ENCODE data around the gene NR1I2. TPM values are rescaled to one million over a fixed set of nuclear protein-coding genes. Genes with fewer than 3 reads are reported as not detected.

NR1I2 gene
- total RNA-seq, 1 experiment from 2014 or later = 0.87 TPM

DNA sequence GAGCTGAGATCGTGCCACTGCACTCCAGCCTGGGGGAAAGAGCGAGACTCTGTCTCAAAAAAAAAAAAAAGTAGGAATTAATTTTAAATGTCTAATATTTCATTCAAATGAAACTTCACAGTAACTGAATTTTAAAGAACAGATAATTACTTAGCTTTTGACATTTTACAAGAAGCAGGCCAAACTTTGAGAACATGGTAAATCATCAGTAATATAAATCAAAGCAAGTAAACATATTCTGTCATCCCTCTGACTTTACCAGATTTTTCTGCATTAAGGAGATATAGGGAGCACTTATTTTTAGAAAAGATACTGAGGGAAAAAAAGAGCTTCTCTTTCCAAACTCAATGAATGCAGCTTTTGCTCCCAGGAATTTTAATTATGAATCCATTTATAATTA lies 37.0 kb downstream of the NR1I2 start:
- no peaks in the 10 kb centered on the region for H3K36me3 ChIP-seq (replicated peaks; ENCODE audit: control insufficient read depth, insufficient read depth, low read length)
- DNase-seq = no peak
- no peak overlapping the region for H3K4me3 ChIP-seq (ENCODE audit: insufficient read depth, low read depth, low read length)
- no peaks in the 10 kb centered on the region for H3K27me3 ChIP-seq (ENCODE audit: control insufficient read depth, insufficient read depth, low read length)

- Histone ChIP-seq H3K36me3 (replicated peaks; ENCODE audit: control insufficient read depth, insufficient read depth, low read length) (no peaks in the 10 kb centered on the region), H3K27me3 (ENCODE audit: control insufficient read depth, insufficient read depth, low read length) (no peaks in the 10 kb centered on the region), H3K4me3 (ENCODE audit: insufficient read depth, low read depth, low read length) (no peak overlapping the region)
- no peak for DNase-seq
Observed at GRCh38 chr3:119819806-119820205, 37.9 kb downstream of the NR1I2 start.

- Histone ChIP-seq H3K36me3 (replicated peaks; ENCODE audit: control insufficient read depth, insufficient read depth, low read length) (no peaks in the 10 kb centered on the region), H3K4me3 (ENCODE audit: insufficient read depth, low read depth, low read length) (no peak overlapping the region), H3K27me3 (ENCODE audit: control insufficient read depth, insufficient read depth, low read length) (no peaks in the 10 kb centered on the region)
- DNase-seq = no peak
Observed at GRCh38 chr3:119825820-119826219, 43.9 kb downstream of the NR1I2 start.

DNA sequence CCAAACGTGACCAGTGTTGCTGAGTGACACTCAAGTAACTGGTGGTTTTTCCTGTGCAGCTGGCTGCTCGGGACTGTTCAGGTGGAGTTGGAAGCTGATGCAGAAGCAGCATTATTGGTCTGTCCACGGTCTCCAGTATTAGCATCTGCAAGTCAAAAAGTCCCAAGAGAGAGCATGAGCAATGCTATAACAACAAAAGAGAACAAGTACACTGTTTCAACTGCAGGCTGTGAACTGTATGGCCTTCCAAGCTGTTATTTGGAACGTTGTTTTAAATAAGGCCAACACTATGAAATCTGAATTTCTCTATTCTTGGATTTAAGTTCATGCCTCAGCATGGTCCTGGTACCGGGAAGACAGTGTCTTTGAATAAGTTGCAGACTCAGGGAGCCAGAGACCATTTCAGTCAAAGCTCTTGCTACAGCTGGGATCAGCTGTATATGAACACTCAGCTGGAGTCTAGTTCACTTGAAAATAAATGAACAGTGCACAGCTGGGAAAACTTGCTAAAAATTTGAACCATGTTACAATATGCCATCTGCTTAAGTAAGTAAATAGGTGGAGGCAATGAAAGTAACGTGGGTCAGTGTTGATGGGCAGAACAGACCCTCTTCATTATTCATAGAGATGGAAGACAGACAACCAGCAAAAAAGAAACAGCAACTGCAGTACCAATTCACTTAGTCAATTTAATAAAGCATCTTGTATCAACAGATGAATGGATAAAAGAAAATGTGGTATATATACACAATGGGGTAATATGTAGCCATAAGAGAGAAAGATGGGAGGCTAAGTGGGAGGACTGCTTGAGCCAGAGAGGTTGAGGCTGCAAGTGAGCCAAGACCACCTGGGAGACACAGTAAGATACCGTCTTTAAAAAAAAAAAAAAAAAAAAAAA lies 45.1 kb downstream of the NR1I2 start:
- Histone ChIP-seq H3K4me3 (ENCODE audit: insufficient read depth, low read depth, low read length) (no peak overlapping the region), H3K27me3 (ENCODE audit: control insufficient read depth, insufficient read depth, low read length) (no peaks in the 10 kb centered on the region), H3K36me3 (replicated peaks; ENCODE audit: control insufficient read depth, insufficient read depth, low read length) (no peaks in the 10 kb centered on the region)
- no peak for DNase-seq

GRCh38 chr3:119829420-119829819 lies 47.5 kb downstream of the NR1I2 start:
- Histone ChIP-seq H3K36me3 (replicated peaks; ENCODE audit: control insufficient read depth, insufficient read depth, low read length) (no peaks in the 10 kb centered on the region), H3K27me3 (ENCODE audit: control insufficient read depth, insufficient read depth, low read length) (no peaks in the 10 kb centered on the region), H3K4me3 (ENCODE audit: insufficient read depth, low read depth, low read length) (no peak overlapping the region)
- no peak for DNase-seq

- H3K4me3 ChIP-seq (ENCODE audit: insufficient read depth, low read depth, low read length) = no peak overlapping the region
- no peaks in the 10 kb centered on the region for H3K27me3 ChIP-seq (ENCODE audit: control insufficient read depth, insufficient read depth, low read length)
- no peaks in the 10 kb centered on the region for H3K36me3 ChIP-seq (replicated peaks; ENCODE audit: control insufficient read depth, insufficient read depth, low read length)
- no peak for DNase-seq
Observed at GRCh38 chr3:119831022-119831421, 49.1 kb downstream of the NR1I2 start.

- no peak for DNase-seq
- Histone ChIP-seq H3K4me3 (ENCODE audit: insufficient read depth, low read depth, low read length) (no peak overlapping the region), H3K27me3 (ENCODE audit: control insufficient read depth, insufficient read depth, low read length) (no peaks in the 10 kb centered on the region), H3K36me3 (replicated peaks; ENCODE audit: control insufficient read depth, insufficient read depth, low read length) (no peaks in the 10 kb centered on the region)
Observed at GRCh38 chr3:119831941-119832371, 50.1 kb downstream of the NR1I2 start.

- no peaks in the 10 kb centered on the region for H3K36me3 ChIP-seq (replicated peaks; ENCODE audit: control insufficient read depth, insufficient read depth, low read length)
- no peaks in the 10 kb centered on the region for H3K27me3 ChIP-seq (ENCODE audit: control insufficient read depth, insufficient read depth, low read length)
- H3K4me3 ChIP-seq (ENCODE audit: insufficient read depth, low read depth, low read length) = no peak overlapping the region
- DNase-seq = no peak
Observed at GRCh38 chr3:119834754-119835370, 53.0 kb downstream of the NR1I2 start.

DNA sequence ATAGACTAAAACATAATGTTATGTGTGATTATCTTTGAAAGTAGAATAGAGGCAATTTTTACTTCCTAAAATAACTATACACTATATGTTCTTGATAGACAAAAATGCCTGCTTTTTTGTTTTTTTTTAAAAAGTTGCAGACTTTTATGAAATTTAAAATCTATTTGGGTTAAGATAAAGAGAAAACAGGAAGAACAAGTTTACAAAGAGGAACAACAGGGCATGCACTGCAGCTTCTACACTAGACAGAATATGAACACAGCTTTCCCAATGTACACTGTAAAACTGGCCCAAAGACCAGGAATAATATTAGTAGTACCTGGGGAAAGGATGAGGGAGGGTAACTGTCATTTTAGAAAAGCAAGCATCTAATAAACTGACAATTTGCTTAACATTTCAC lies 53.7 kb downstream of the NR1I2 start:
- Histone ChIP-seq H3K36me3 (replicated peaks; ENCODE audit: control insufficient read depth, insufficient read depth, low read length) (no peaks in the 10 kb centered on the region), H3K27me3 (ENCODE audit: control insufficient read depth, insufficient read depth, low read length) (no peaks in the 10 kb centered on the region), H3K4me3 (ENCODE audit: insufficient read depth, low read depth, low read length) (no peak overlapping the region)
- no peak for DNase-seq

DNA sequence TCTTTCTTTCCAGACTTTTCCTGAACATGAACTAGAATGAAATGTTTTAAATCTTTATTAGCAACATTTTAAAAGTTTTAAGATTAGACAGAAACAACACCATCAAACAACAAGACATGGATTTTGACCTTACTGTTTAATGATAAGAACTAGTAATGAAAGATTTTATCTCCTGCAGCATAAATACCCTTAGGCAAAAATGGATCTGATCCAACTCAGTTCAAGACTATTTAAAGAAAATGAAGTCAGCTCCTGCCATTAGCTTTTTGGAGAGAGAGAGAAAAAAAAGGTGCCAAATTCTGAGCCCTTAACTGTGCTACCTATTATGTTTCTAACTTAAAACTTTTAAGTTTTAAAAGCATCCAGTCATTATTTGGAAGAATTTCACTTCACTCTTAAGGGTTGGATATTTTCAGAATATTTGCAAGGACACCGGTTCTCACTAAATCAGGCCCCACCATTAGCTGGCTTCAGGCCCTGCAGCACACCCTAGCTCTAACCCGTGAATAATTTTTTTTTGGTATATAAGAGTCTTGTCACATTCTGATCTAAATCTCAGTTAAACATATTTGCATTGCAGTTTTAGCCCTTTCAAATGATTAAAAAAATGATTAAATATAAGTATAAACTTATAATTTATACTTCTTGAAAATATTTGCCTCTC lies 60.0 kb downstream of the NR1I2 start:
- Histone ChIP-seq H3K36me3 (replicated peaks; ENCODE audit: control insufficient read depth, insufficient read depth, low read length) (no peaks in the 10 kb centered on the region), H3K27me3 (ENCODE audit: control insufficient read depth, insufficient read depth, low read length) (no peaks in the 10 kb centered on the region)

GRCh38 chr3:119849126-119849525 lies 67.2 kb downstream of the NR1I2 start:
- Histone ChIP-seq H3K36me3 (replicated peaks; ENCODE audit: control insufficient read depth, insufficient read depth, low read length) (no peaks in the 10 kb centered on the region), H3K4me3 (ENCODE audit: insufficient read depth, low read depth, low read length) (no peak overlapping the region), H3K27me3 (ENCODE audit: control insufficient read depth, insufficient read depth, low read length) (no peaks in the 10 kb centered on the region)
- DNase-seq = no peak

More for the DNA sequence above, 60.0 kb downstream of the NR1I2 start:
- DNase-seq = no peak
- no peak overlapping the region for H3K4me3 ChIP-seq (ENCODE audit: insufficient read depth, low read depth, low read length)

- H3K27me3 ChIP-seq (ENCODE audit: control insufficient read depth, insufficient read depth, low read length) = no peaks in the 10 kb centered on the region
- H3K36me3 ChIP-seq (replicated peaks; ENCODE audit: control insufficient read depth, insufficient read depth, low read length) = no peaks in the 10 kb centered on the region; the same call in 1 of the 2 replicates
- no peak overlapping the region for H3K4me3 ChIP-seq (ENCODE audit: insufficient read depth, low read depth, low read length)
- no peak for DNase-seq
Observed at GRCh38 chr3:119856695-119857094, 74.8 kb downstream of the NR1I2 start.

DNA sequence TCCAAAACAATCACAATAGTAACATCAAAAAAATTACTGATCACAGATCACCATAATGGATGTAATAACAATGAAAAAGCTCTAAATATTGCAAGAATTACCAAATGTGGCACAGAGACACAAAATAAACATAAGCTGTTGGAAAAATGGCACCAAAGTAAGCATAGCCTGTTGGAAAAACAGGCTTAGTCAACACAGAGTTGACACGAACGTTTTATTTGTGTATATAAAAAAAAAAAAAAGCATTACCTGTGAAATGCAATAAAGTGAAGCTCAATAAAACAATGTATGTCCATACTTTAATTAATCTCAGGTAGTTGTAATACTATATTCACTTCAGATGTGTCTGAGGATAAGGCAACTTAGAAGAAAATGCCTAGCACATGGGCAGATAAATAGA lies 77.1 kb downstream of the NR1I2 start:
- H3K36me3 ChIP-seq (replicated peaks; ENCODE audit: control insufficient read depth, insufficient read depth, low read length) = peaks cover 5% of the 10 kb centered on the region
- H3K27me3 ChIP-seq (ENCODE audit: control insufficient read depth, insufficient read depth, low read length) = no peaks in the 10 kb centered on the region
- no peak overlapping the region for H3K4me3 ChIP-seq (ENCODE audit: insufficient read depth, low read depth, low read length)
- no peak for DNase-seq

DNA sequence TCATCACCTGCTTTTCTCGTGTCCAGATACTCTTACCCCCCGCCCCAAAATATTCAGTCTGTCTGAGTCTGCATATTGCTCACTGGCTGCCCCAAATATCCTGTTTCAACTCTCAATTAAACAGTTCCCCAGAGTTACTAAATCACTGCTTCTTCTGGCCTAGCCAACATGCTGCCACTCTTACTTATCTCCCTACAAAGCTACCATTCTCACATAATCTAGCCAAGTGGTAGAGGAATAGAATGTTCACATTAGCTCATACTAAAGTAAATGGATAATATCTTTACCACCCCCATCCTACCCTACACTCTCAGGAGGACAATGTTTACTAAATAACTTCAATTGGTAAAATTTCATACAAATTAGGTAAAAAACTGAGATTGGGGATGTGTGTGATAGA lies 77.8 kb downstream of the NR1I2 start:
- DNase-seq = no peak
- H3K36me3 ChIP-seq (replicated peaks; ENCODE audit: control insufficient read depth, insufficient read depth, low read length) = peaks cover 5% of the 10 kb centered on the region
- no peak overlapping the region for H3K4me3 ChIP-seq (ENCODE audit: insufficient read depth, low read depth, low read length)
- no peaks in the 10 kb centered on the region for H3K27me3 ChIP-seq (ENCODE audit: control insufficient read depth, insufficient read depth, low read length)

GRCh38 chr3:119861681-119862080 lies 79.8 kb downstream of the NR1I2 start:
- Histone ChIP-seq H3K4me3 (ENCODE audit: insufficient read depth, low read depth, low read length) (no peak overlapping the region), H3K27me3 (ENCODE audit: control insufficient read depth, insufficient read depth, low read length) (no peaks in the 10 kb centered on the region), H3K36me3 (replicated peaks; ENCODE audit: control insufficient read depth, insufficient read depth, low read length) (peaks cover 5% of the 10 kb centered on the region)
- no peak for DNase-seq

Data from H7 (cell line).